HEK293 (cell line): Measurements from ENCODE around the gene TRIM27.
A peak's percentile ranks its signal among the peaks of the same experiment; 100 is the strongest.

Experiments used
- ATF2 ChIP-seq: fragments of 450-650 bp; formaldehyde crosslinking; IDR thresholded peaks from 2 replicates; pipeline ENCODE4 v1.5.1; 2016; ENCODE audit warnings: missing biosample characterization, missing genetic modification characterization, low read depth
- EGR2 ChIP-seq: fragments of 450-650 bp; formaldehyde crosslinking; IDR thresholded peaks from 2 replicates; pipeline ENCODE4 v1.5.1; 2016; ENCODE audit warnings: low read depth, missing biosample characterization, missing genetic modification characterization
- GLI4 ChIP-seq: fragments of 450-650 bp; formaldehyde crosslinking; IDR thresholded peaks from 2 replicates; pipeline ENCODE4 v1.5.1; 2016; ENCODE audit warnings: missing biosample characterization, missing genetic modification characterization
- KLF10 ChIP-seq: fragments of 450-650 bp; IDR thresholded peaks from 2 replicates; pipeline ENCODE4 v1.5.1; 2018; ENCODE audit warnings: missing biosample characterization, mild to moderate bottlenecking, missing genetic modification characterization
- KLF7 ChIP-seq: fragments of 450-650 bp; formaldehyde crosslinking; IDR thresholded peaks from 2 replicates; pipeline ENCODE4 v1.5.1; 2016; ENCODE audit warnings: missing biosample characterization, missing genetic modification characterization, borderline replicate concordance
- REPIN1 ChIP-seq: fragments of 450-650 bp; formaldehyde crosslinking; IDR thresholded peaks from 2 replicates; pipeline ENCODE4 v1.5.1; 2017; ENCODE audit warnings: missing biosample characterization, missing genetic modification characterization, low read depth
- SCRT1 ChIP-seq: fragments of 450-650 bp; formaldehyde crosslinking; IDR thresholded peaks from 2 replicates; pipeline ENCODE4 v1.5.1; 2016; ENCODE audit warnings: missing biosample characterization, missing genetic modification characterization, borderline replicate concordance
- TSHZ1 ChIP-seq: fragments of 450-650 bp; formaldehyde crosslinking; IDR thresholded peaks from 2 replicates; pipeline ENCODE4 v1.5.1; 2016; ENCODE audit warnings: missing biosample characterization, missing genetic modification characterization, borderline replicate concordance
- ZEB2 ChIP-seq: fragments of 450-650 bp; formaldehyde crosslinking; IDR thresholded peaks from 2 replicates; pipeline ENCODE4 v1.5.1; 2016; ENCODE audit warnings: missing biosample characterization, missing genetic modification characterization
- ZFP41 ChIP-seq: fragments of 450-650 bp; formaldehyde crosslinking; IDR thresholded peaks from 2 replicates; pipeline ENCODE4 v1.5.1; 2016; ENCODE audit warnings: missing biosample characterization, missing genetic modification characterization, borderline replicate concordance
- ZNF146 ChIP-seq: fragments of 450-650 bp; formaldehyde crosslinking; IDR thresholded peaks from 2 replicates; pipeline ENCODE4 v1.5.1; 2016; ENCODE audit warnings: missing biosample characterization, missing genetic modification characterization
- ZNF169 ChIP-seq: fragments of 450-650 bp; formaldehyde crosslinking; IDR thresholded peaks from 2 replicates; pipeline ENCODE4 v1.5.1; 2016; ENCODE audit warnings: missing biosample characterization, missing genetic modification characterization
- ZNF366 ChIP-seq: fragments of 450-650 bp; formaldehyde crosslinking; conservative IDR thresholded peaks from 2 replicates; pipeline ENCODE4 v1.5.1; 2016; ENCODE audit warnings: missing biosample characterization, missing genetic modification characterization
- ZNF426 ChIP-seq: fragments of 450-650 bp; formaldehyde crosslinking; IDR thresholded peaks from 2 replicates; pipeline ENCODE4 v1.5.1; 2017; ENCODE audit warnings: missing biosample characterization, missing genetic modification characterization, mild to moderate bottlenecking, inconsistent platforms, moderate library complexity
- ZNF510 ChIP-seq: fragments of 450-650 bp; formaldehyde crosslinking; IDR thresholded peaks from 2 replicates; pipeline ENCODE4 v1.5.1; 2018; ENCODE audit warnings: mild to moderate bottlenecking, missing genetic modification characterization, missing biosample characterization; ENCODE audit not compliant: insufficient replicate concordance
- ZNF548 ChIP-seq: fragments of 450-650 bp; formaldehyde crosslinking; IDR thresholded peaks from 2 replicates; pipeline ENCODE4 v1.5.1; 2016; ENCODE audit warnings: missing biosample characterization, missing genetic modification characterization
- ZNF571 ChIP-seq: fragments of 450-650 bp; formaldehyde crosslinking; IDR thresholded peaks from 2 replicates; pipeline ENCODE4 v1.5.0; 2017; ENCODE audit warnings: missing biosample characterization, missing genetic modification characterization
- ZNF624 ChIP-seq: fragments of 450-650 bp; formaldehyde crosslinking; IDR thresholded peaks from 2 replicates; pipeline ENCODE4 v1.5.1; 2017; ENCODE audit warnings: missing biosample characterization, missing genetic modification characterization
- ZNF701 ChIP-seq: fragments of 450-650 bp; formaldehyde crosslinking; IDR thresholded peaks from 2 replicates; pipeline ENCODE4 v1.5.1; 2016; ENCODE audit warnings: missing biosample characterization, missing genetic modification characterization
- ZNF704 ChIP-seq: fragments of 450-650 bp; formaldehyde crosslinking; IDR thresholded peaks from 2 replicates; pipeline ENCODE4 v1.5.1; 2016; ENCODE audit warnings: missing biosample characterization, missing genetic modification characterization
- ZNF76 ChIP-seq: fragments of 450-650 bp; formaldehyde crosslinking; IDR thresholded peaks from 2 replicates; pipeline ENCODE4; 2016; ENCODE audit warnings: low read depth, missing biosample characterization, missing genetic modification characterization, borderline replicate concordance
- ZNF837 ChIP-seq: fragments of 450-650 bp; formaldehyde crosslinking; IDR thresholded peaks from 2 replicates; pipeline ENCODE4 v1.5.1; 2016; ENCODE audit warnings: missing biosample characterization, missing genetic modification characterization
- ZSCAN30 ChIP-seq: fragments of 450-650 bp; IDR thresholded peaks from 2 replicates; pipeline ENCODE4 v1.5.1; 2018; ENCODE audit warnings: missing biosample characterization, mild to moderate bottlenecking, missing genetic modification characterization, moderate library complexity
- TF ChIP-seq, protein P1 (sequence below): fragments of 450-650 bp; formaldehyde crosslinking; IDR thresholded peaks from 2 replicates; pipeline ENCODE4 v1.5.1; 2016; ENCODE audit warnings: missing biosample characterization, missing genetic modification characterization
- TF ChIP-seq, protein P2 (sequence below): fragments of 450-650 bp; formaldehyde crosslinking; IDR thresholded peaks from 2 replicates; pipeline ENCODE4 v1.5.1; 2017; ENCODE audit warnings: missing biosample characterization, missing genetic modification characterization
- TF ChIP-seq, protein P3 (sequence below): fragments of 450-650 bp; IDR thresholded peaks from 2 replicates; pipeline ENCODE4 v1.5.1; 2018; ENCODE audit warnings: missing biosample characterization, missing genetic modification characterization

TRIM27 gene

GRCh38 chr6:28940858-28941683 lies 17.3 kb upstream of the TRIM27 start (continued):
- TF ChIP-seq, protein P1, sequence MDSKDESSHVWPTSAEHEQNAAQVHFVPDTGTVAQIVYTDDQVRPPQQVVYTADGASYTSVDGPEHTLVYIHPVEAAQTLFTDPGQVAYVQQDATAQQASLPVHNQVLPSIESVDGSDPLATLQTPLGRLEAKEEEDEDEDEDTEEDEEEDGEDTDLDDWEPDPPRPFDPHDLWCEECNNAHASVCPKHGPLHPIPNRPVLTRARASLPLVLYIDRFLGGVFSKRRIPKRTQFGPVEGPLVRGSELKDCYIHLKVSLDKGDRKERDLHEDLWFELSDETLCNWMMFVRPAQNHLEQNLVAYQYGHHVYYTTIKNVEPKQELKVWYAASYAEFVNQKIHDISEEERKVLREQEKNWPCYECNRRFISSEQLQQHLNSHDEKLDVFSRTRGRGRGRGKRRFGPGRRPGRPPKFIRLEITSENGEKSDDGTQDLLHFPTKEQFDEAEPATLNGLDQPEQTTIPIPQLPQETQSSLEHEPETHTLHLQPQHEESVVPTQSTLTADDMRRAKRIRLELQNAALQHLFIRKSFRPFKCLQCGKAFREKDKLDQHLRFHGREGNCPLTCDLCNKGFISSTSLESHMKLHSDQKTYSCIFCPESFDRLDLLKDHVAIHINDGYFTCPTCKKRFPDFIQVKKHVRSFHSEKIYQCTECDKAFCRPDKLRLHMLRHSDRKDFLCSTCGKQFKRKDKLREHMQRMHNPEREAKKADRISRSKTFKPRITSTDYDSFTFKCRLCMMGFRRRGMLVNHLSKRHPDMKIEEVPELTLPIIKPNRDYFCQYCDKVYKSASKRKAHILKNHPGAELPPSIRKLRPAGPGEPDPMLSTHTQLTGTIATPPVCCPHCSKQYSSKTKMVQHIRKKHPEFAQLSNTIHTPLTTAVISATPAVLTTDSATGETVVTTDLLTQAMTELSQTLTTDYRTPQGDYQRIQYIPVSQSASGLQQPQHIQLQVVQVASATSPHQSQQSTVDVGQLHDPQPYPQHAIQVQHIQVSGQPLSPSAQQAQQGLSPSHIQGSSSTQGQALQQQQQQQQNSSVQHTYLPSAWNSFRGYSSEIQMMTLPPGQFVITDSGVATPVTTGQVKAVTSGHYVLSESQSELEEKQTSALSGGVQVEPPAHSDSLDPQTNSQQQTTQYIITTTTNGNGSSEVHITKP (tag by site-specific recombination) = peak; percentile 53; the same call in 1 of the 2 replicates
- TF ChIP-seq ATF2 (tag by site-specific recombination) = peak; percentile 35
- TF ChIP-seq TSHZ1 (tag by site-specific recombination) = peak; percentile 72
- peak; percentile 71; the same call in 1 of the 2 replicates for TF ChIP-seq ZEB2 (tag by site-specific recombination)
- peak; percentile 87 for TF ChIP-seq ZSCAN30 (tag by site-specific recombination)
- no peak for TF ChIP-seq SCRT1 (tag by site-specific recombination)
- no peak for TF ChIP-seq KLF7
- no peak for TF ChIP-seq ZNF571 (tag by site-specific recombination)
- TF ChIP-seq GLI4 (tag by site-specific recombination) = no peak; the same call in 1 of the 2 replicates
- TF ChIP-seq, protein P2, sequence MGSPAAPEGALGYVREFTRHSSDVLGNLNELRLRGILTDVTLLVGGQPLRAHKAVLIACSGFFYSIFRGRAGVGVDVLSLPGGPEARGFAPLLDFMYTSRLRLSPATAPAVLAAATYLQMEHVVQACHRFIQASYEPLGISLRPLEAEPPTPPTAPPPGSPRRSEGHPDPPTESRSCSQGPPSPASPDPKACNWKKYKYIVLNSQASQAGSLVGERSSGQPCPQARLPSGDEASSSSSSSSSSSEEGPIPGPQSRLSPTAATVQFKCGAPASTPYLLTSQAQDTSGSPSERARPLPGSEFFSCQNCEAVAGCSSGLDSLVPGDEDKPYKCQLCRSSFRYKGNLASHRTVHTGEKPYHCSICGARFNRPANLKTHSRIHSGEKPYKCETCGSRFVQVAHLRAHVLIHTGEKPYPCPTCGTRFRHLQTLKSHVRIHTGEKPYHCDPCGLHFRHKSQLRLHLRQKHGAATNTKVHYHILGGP (tag by site-specific recombination) = no peak
- TF ChIP-seq ZNF624 = no peak; the same call in 1 of the 2 replicates
- no peak for TF ChIP-seq ZFP41
- TF ChIP-seq ZNF76 (tag by site-specific recombination) = peak; percentile 47
- no peak for TF ChIP-seq ZNF837
- TF ChIP-seq REPIN1 = peak; percentile 26; the same call in 1 of the 2 replicates
- no peak for TF ChIP-seq ZNF704 (tag by site-specific recombination)
- TF ChIP-seq ZNF701 (tag by site-specific recombination) = no peak
- TF ChIP-seq EGR2 (tag by site-specific recombination) = no peak
- no peak for TF ChIP-seq ZNF426
- TF ChIP-seq, protein P3, sequence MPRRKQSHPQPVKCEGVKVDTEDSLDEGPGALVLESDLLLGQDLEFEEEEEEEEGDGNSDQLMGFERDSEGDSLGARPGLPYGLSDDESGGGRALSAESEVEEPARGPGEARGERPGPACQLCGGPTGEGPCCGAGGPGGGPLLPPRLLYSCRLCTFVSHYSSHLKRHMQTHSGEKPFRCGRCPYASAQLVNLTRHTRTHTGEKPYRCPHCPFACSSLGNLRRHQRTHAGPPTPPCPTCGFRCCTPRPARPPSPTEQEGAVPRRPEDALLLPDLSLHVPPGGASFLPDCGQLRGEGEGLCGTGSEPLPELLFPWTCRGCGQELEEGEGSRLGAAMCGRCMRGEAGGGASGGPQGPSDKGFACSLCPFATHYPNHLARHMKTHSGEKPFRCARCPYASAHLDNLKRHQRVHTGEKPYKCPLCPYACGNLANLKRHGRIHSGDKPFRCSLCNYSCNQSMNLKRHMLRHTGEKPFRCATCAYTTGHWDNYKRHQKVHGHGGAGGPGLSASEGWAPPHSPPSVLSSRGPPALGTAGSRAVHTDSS (tag by site-specific recombination) = peak; percentile 18; the same call in 1 of the 2 replicates
- peak; percentile 39; the same call in 1 of the 2 replicates for TF ChIP-seq KLF10 (tag by site-specific recombination)
- TF ChIP-seq ZNF548 (tag by site-specific recombination) = no peak
- TF ChIP-seq ZNF366 (tag by site-specific recombination) = peak; percentile 92
- no peak for TF ChIP-seq ZNF510 (tag by site-specific recombination)
- no peak for TF ChIP-seq ZNF169 (tag by site-specific recombination)
- peak; percentile 5; the same call in 1 of the 2 replicates for TF ChIP-seq ZNF146 (tag by site-specific recombination)
